GM13976 (cell line): ENCODE results near the gene SGPP2.
"Not testable (repeated sequence)": the region's sequence is repeated elsewhere in the genome, so short reads cannot be mapped to it uniquely, and the experiment has no call there.

Source experiments
- DNase-seq: peaks from one replicate; pipeline ENCODE4 v3.0.0; 2012; ENCODE audit warnings: low spot score
- CTCF ChIP-seq: IDR thresholded peaks from 2 replicates; pipeline ENCODE4 v1.5.1; 2012; ENCODE audit warnings: borderline replicate concordance, mild to moderate bottlenecking; ENCODE audit not compliant: insufficient read depth; ENCODE audit errors: extremely low read depth, missing control alignments, control extremely low read depth
- in situ Hi-C: fragments of 300-500 bp; cut with MboI; formaldehyde crosslinking; loops from one replicate; pipeline ENCODE4 v1.12.0; 2022; ENCODE audit warnings: low sequenced_read_pairs, mixed read lengths, inconsistent platforms; ENCODE audit not compliant: unreplicated experiment

The SGPP2 gene

GRCh38 chr2:222434204-222434603 lies 9.9 kb downstream of the SGPP2 start:
- TF ChIP-seq CTCF: no peak
- in situ Hi-C loops: no loop called here
- DNase-seq: no peak

- in situ Hi-C loops: not testable (repeated sequence)
Measured at GRCh38 chr2:222435400-222436039, 11.2 kb downstream of the SGPP2 start.

GRCh38 chr2:222436040-222436413 lies 11.7 kb downstream of the SGPP2 start:
- in situ Hi-C loops: no loop called here
- no peak for TF ChIP-seq CTCF
- DNase-seq: no peak

More at GRCh38 chr2:222435400-222436039, 11.2 kb downstream of the SGPP2 start:
- DNase-seq: not testable (repeated sequence)

- DNase-seq: no peak
- no peak for TF ChIP-seq CTCF
- in situ Hi-C loops: no loop called here
Measured at GRCh38 chr2:222439692-222440091, 15.3 kb downstream of the SGPP2 start.

- no peak for DNase-seq
- in situ Hi-C loops: no loop called here
- TF ChIP-seq CTCF: no peak
Measured at GRCh38 chr2:222440673-222441422, 16.5 kb downstream of the SGPP2 start.

- in situ Hi-C loops: no loop called here
- TF ChIP-seq CTCF: no peak
- no peak for DNase-seq
Measured at GRCh38 chr2:222442665-222443064, 18.3 kb downstream of the SGPP2 start.

- in situ Hi-C loops: no loop called here
- no peak for TF ChIP-seq CTCF
- no peak for DNase-seq
Measured at GRCh38 chr2:222445227-222445626, 20.9 kb downstream of the SGPP2 start.
